ENCODE results near the gene MTMR1. TPM values are rescaled to one million over a fixed set of nuclear protein-coding genes. Genes with fewer than 3 reads are reported as not detected.
A peak's percentile ranks its signal among the peaks of the same experiment; 100 is the strongest.

Gene MTMR1
- total and polyA plus RNA-seq, 2 donors from 2014 or later = 6.2 to 24.5 TPM

DNA sequence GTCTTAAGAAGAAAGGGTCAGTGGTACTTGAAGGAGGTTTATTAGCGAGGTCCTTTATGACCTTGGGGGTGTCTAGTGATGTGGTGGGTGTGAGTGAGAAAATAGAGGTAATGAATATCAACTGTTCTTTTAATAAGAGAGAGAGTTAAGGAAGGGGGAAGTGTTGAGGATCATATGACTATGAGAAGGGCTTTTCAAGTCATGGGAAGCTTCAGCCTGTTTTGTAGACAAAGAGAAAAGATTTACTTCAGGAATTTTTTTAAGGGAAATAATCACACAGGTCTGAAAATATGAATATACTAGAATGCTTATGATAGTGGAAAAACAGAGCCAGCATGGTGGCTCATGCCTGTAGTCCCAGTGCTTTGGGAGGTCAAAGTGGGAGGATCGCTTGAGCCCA lies 41.3 kb upstream of the MTMR1 start:
- Histone ChIP-seq H3K4me1 (ENCODE audit: control insufficient read depth in 2 of 3, insufficient read depth in 2 of 3, low read depth in 1 of 3, low read length in 3 of 3) (no peaks in the 10 kb centered on the region), H3K9ac (ENCODE audit: low read length in 3 of 3) (no peak overlapping the region), H3K36me3 (ENCODE audit: control insufficient read depth in 2 of 3, insufficient read depth in 3 of 3, low read length in 3 of 3) (peaks cover 0 to 2% (median 0%) of the 10 kb centered on the region in 3 donors), H3K9me3 (ENCODE audit: control insufficient read depth in 2 of 3, insufficient read depth in 1 of 3, low read length in 3 of 3) (no peaks in the 10 kb centered on the region), H3K4me3 (ENCODE audit: low read length in 3 of 3) (no peak overlapping the region), H3K27ac (ENCODE audit: low read depth in 2 of 2, low read length in 2 of 2) (no peak overlapping the region), H3K27me3 (ENCODE audit: control insufficient read depth, insufficient read depth, low read length) (no peaks in the 10 kb centered on the region)
- FAIRE-seq = no peak
- DNase-seq = no peak
- TF ChIP-seq, protein P1, sequence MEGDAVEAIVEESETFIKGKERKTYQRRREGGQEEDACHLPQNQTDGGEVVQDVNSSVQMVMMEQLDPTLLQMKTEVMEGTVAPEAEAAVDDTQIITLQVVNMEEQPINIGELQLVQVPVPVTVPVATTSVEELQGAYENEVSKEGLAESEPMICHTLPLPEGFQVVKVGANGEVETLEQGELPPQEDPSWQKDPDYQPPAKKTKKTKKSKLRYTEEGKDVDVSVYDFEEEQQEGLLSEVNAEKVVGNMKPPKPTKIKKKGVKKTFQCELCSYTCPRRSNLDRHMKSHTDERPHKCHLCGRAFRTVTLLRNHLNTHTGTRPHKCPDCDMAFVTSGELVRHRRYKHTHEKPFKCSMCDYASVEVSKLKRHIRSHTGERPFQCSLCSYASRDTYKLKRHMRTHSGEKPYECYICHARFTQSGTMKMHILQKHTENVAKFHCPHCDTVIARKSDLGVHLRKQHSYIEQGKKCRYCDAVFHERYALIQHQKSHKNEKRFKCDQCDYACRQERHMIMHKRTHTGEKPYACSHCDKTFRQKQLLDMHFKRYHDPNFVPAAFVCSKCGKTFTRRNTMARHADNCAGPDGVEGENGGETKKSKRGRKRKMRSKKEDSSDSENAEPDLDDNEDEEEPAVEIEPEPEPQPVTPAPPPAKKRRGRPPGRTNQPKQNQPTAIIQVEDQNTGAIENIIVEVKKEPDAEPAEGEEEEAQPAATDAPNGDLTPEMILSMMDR (IDR thresholded peaks at IDR 0.05; ENCODE audit: borderline replicate concordance, extremely low read depth, insufficient read depth) = no peak
- intact Hi-C loops (cut with DNase I) = no loop called here

DNA sequence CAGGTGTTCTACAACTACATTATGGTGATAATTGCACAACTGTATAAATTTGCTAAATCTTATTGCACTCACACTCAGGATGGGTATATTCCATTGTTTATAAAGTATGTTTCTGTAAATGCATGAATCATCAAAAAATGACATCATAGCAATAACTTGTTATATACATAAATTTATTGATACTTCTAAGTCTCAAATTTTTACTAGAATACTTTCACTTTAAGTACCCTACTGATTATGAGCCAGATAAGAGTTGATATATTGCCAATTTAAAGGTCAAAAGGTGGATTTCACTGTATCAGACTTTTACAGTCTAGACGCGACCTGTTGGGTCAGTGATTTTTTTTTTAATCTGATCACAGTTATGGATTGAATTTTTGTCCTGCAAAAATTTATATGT lies 37.4 kb upstream of the MTMR1 start:
- FAIRE-seq (no peak), DNase-seq (no peak)
- Histone ChIP-seq H3K4me3 (ENCODE audit: low read length in 3 of 3) (no peak overlapping the region), H3K4me1 (ENCODE audit: control insufficient read depth in 2 of 3, insufficient read depth in 2 of 3, low read depth in 1 of 3, low read length in 3 of 3) (no peaks in the 10 kb centered on the region), H3K27me3 (ENCODE audit: control insufficient read depth, insufficient read depth, low read length) (no peaks in the 10 kb centered on the region), H3K36me3 (ENCODE audit: control insufficient read depth in 2 of 3, insufficient read depth in 3 of 3, low read length in 3 of 3) (peaks cover 0 to 2% (median 0%) of the 10 kb centered on the region in 3 donors), H3K9me3 (ENCODE audit: control insufficient read depth in 2 of 3, insufficient read depth in 1 of 3, low read length in 3 of 3) (no peaks in the 10 kb centered on the region), H3K9ac (ENCODE audit: low read length in 3 of 3) (no peak overlapping the region), H3K27ac (ENCODE audit: low read depth in 2 of 2, low read length in 2 of 2) (no peak overlapping the region)
- TF ChIP-seq, protein P1 (IDR thresholded peaks at IDR 0.05; ENCODE audit: borderline replicate concordance, extremely low read depth, insufficient read depth) = no peak
- intact Hi-C loops (cut with DNase I) = no loop called here

DNA sequence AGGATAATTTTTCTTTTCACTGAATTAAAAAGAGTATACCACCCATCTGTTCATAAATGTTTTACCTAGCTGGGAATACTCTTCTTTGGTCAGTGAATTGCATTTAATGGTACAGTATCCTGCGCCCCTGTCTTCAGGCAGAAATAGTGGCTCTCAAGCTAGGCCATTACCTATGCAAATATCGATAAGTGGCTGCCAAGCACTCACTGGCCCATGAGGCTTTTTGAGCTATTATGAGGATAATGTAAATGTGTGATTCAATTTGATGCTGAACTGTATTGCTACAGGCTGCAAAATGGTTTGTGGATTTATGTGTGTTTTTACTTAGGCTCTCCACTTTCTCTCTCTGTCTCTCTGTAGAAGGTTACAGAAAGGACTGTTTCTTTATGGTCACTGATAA lies 30.1 kb upstream of the MTMR1 start:
- H3K9me3 ChIP-seq (ENCODE audit: control insufficient read depth in 2 of 3, insufficient read depth in 1 of 3, low read length in 3 of 3) = no peaks in the 10 kb centered on the region
- no peaks in the 10 kb centered on the region for H3K4me1 ChIP-seq (ENCODE audit: control insufficient read depth in 2 of 3, insufficient read depth in 2 of 3, low read depth in 1 of 3, low read length in 3 of 3)
- intact Hi-C loops (cut with DNase I) = no loop called here
- no peaks in the 10 kb centered on the region for H3K27me3 ChIP-seq (ENCODE audit: control insufficient read depth, insufficient read depth, low read length)
- TF ChIP-seq, protein P1 (IDR thresholded peaks at IDR 0.05; ENCODE audit: borderline replicate concordance, extremely low read depth, insufficient read depth) = no peak
- H3K4me3 ChIP-seq (ENCODE audit: low read length in 3 of 3) = no peak overlapping the region
- H3K36me3 ChIP-seq (ENCODE audit: control insufficient read depth in 2 of 3, insufficient read depth in 3 of 3, low read length in 3 of 3) = no peaks in the 10 kb centered on the region
- DNase-seq = no peak
- no peak for FAIRE-seq
- no peak overlapping the region for H3K9ac ChIP-seq (ENCODE audit: low read length in 3 of 3)
- H3K27ac ChIP-seq (ENCODE audit: low read depth in 2 of 2, low read length in 2 of 2) = no peak overlapping the region

DNA sequence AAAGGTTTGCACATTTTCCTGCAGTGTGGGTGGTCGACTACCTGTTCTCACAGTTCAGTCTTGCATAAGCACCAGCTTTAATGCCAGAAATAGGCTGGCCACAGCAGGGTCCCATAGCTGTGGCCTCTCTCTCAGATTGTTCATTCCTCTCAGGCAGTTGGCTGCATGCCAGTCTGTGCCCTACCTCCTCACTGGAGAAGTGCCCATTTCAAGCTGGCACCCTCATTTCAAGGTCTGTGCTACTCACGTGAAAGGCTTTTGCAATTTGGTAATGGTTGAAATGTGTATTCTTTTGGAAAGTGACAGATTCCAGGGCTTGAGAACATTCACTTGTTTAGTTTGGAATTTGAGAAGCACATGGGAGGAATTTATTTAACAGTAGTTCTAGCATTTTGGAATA lies 28.9 kb upstream of the MTMR1 start:
- Histone ChIP-seq H3K36me3 (ENCODE audit: control insufficient read depth in 2 of 3, insufficient read depth in 3 of 3, low read length in 3 of 3) (no peaks in the 10 kb centered on the region), H3K4me3 (ENCODE audit: low read length in 3 of 3) (no peak overlapping the region), H3K27me3 (ENCODE audit: control insufficient read depth, insufficient read depth, low read length) (no peaks in the 10 kb centered on the region), H3K27ac (ENCODE audit: low read depth in 2 of 2, low read length in 2 of 2) (no peak overlapping the region), H3K9ac (ENCODE audit: low read length in 3 of 3) (no peak overlapping the region), H3K9me3 (ENCODE audit: control insufficient read depth in 2 of 3, insufficient read depth in 1 of 3, low read length in 3 of 3) (no peaks in the 10 kb centered on the region), H3K4me1 (ENCODE audit: control insufficient read depth in 2 of 3, insufficient read depth in 2 of 3, low read depth in 1 of 3, low read length in 3 of 3) (no peaks in the 10 kb centered on the region)
- DNase-seq = peak in 2 of 5 donors; percentile 20 to 64
- TF ChIP-seq, protein P1 (IDR thresholded peaks at IDR 0.05; ENCODE audit: borderline replicate concordance, extremely low read depth, insufficient read depth) = no peak
- intact Hi-C loops (cut with DNase I) = no loop called here
- peak; percentile 92 for FAIRE-seq
